Measurements from ENCODE around the gene EID2B.

DNA sequence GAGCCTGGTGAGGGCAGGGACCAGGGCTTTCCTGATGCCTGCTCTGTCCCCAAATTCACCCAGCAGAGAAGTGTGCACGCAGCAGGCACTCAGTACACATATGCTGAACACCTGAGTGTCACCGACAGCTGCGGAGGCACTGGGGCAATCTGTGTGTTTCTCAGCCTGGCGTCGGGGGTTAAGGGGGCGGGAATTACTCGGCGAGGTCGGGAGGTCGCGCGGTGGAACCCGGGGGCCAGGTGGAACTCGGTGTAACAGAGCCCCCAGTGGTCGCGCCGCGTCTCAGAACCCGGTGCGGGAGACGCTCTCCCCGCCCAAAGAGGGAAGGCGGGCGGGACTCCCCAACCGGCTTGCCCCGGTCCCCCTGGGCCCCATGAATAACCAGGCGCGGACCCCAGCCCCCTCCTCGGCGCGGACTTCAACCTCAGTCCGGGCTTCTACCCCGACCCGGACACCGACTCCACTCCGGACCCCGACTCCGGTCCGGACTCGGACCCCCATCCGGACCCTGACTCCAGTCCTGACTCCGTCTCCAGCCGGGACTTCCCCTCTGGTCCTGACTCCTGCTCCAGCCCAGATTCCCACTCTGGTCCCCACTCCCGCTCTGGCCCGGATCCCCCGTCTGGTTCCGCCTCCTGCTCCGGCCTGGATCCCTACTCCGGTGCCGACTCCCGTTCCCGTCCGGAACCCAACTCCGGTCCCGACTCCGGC is 17.7 kb downstream of the EID2B start, which contains the start of gene SELENOV:
- TF ChIP-seq, protein P1, sequence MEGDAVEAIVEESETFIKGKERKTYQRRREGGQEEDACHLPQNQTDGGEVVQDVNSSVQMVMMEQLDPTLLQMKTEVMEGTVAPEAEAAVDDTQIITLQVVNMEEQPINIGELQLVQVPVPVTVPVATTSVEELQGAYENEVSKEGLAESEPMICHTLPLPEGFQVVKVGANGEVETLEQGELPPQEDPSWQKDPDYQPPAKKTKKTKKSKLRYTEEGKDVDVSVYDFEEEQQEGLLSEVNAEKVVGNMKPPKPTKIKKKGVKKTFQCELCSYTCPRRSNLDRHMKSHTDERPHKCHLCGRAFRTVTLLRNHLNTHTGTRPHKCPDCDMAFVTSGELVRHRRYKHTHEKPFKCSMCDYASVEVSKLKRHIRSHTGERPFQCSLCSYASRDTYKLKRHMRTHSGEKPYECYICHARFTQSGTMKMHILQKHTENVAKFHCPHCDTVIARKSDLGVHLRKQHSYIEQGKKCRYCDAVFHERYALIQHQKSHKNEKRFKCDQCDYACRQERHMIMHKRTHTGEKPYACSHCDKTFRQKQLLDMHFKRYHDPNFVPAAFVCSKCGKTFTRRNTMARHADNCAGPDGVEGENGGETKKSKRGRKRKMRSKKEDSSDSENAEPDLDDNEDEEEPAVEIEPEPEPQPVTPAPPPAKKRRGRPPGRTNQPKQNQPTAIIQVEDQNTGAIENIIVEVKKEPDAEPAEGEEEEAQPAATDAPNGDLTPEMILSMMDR (IDR thresholded peaks at IDR 0.05): no peak
- TF ChIP-seq POLR2A (IDR thresholded peaks at IDR 0.05): no peak
